GM19397 (cell line): ENCODE measurements around the gene SCAMP1.

Experiments used
- ATAC-seq: cut with Tn5 transposase; IDR thresholded peaks from one replicate; pipeline ENCODE4 v1.9.1; 2021; ENCODE audit warnings: mild to moderate bottlenecking, moderate library complexity; ENCODE audit not compliant: unreplicated experiment

SCAMP1 gene

DNA sequence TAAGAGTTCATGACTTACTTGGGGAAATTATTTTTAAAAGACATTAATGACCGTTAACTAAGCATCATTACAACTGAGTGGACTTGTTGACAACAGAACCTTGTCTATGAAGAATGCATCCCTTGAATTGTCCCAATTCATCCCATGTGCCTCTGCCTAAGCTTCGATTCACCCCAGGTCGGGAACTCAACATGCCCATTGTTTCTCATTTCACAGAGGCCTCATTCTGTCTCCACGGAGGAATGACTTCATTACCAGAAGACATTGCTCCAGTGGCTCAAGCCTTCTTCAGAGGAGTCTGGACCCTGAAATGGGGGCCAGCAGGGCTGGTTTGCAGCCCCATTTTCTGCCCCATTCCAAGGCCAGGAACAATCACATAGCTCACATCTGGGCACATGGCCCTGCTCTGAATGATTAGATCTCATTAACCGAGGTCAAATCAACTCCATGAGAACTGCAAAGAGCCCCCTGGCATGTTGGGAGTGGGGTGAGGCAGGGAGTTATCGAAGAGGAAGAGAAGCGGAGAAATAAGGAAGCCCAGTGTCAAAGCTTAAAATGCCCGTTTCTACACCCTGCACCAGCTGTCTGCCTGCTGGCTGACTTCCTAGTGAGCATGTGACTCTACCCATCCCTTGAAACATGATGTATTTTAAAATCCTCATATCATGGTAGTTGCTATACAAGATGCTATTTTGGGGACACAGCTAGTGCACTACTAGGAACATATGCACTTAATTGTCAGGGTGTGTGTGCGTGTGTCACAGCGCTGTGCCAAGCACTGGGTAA lies 150.9 kb downstream of the SCAMP1 start:
- ATAC-seq, result no peak

DNA sequence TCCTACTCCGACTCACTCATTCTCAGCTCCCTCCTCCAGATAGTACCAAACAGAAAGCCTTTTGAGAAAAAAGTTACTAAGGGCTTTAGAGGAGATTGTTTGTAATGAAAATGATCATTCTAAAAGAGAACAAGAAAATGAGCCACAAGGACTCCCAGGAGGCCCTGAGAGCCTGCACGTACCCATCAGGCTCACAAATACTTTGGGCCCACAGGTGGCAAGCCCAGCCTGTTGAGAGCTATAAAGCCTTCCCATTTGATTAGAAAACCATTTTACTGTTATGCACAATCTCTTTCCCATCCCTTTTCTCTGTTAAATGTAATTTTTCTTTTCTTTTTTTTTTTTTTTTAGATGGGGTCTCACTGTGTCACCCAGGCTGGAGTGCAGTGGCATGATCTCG lies 152.0 kb downstream of the SCAMP1 start:
- no peak for ATAC-seq

DNA sequence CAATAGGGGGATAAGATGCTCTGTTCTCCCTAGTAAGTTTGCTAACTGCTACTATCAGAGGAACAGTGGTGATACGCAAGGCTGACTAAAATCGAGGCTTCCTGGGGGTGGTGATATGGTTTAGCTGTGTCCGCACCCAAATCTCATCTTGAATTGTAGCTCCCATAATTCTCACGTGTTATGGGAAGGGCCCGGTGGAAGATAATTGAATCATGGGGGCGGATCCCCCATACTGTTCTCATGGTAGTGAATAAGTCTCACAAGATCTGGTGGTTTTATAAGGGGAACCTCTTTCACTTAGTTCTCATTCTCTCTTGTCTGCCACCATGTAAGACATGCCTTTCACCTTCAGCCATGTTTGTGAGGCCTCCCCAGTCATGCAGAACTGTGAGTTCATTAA lies 153.0 kb downstream of the SCAMP1 start:
- no peak for ATAC-seq

DNA sequence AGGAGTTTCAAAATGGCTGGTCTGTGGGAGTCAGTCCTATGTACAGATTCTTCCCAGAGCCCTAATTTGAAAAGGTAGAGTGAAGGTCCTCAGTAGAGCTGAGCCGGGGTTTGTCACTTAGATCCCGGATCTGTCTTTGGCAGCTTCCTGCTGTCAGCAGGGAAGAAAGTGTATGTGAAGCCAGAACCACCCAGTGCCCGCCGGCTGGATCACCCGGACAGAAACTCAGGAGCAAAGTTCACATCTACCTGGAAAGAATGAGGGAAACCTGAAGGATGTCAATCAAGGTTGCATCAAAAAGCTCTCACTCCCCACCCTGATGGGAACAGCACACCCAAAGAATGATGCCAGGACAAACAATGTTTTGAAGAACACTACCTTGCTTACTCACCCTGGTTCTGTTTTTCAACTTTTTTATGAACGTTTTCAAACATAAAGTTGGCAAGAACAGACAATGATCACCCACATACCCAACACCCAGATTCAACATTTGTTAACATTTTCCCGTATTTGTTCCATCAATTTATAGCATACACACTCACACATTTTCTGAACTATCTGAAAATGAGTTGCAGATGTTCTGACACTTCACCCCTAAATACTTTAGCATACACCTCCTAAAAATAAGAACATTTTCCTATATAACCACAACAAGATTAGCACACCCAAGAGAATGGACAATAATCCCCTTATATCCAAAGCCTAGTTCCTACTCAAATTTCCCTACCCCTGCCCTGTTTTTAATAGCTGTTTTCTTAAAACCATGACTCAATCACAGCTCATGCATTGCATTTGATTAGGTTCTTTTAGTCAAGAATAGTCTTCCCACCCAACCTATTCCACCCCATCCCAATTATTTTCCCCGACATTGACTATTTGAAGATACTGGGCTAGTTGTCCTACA lies 154.3 kb downstream of the SCAMP1 start:
- no peak for ATAC-seq

DNA sequence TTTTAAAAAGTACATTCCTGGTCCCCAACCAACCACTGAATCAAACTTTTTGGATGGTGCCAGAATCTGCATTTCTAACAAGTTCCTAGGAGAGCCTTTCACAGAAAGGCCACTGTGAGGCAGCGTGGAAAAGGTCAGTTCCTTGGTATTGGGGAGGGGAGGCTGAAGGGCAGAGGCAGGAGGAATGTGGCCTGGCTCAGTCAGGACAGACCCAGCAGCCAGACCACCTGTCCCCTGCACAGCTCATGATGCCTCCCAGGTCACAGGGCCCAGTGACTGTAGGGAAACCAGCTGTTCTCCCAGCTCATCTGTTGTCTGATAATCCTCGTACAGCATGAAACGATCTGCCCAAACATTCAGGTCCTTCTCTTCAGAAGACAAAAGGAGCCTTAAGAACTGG lies 155.3 kb downstream of the SCAMP1 start:
- ATAC-seq, result no peak

DNA sequence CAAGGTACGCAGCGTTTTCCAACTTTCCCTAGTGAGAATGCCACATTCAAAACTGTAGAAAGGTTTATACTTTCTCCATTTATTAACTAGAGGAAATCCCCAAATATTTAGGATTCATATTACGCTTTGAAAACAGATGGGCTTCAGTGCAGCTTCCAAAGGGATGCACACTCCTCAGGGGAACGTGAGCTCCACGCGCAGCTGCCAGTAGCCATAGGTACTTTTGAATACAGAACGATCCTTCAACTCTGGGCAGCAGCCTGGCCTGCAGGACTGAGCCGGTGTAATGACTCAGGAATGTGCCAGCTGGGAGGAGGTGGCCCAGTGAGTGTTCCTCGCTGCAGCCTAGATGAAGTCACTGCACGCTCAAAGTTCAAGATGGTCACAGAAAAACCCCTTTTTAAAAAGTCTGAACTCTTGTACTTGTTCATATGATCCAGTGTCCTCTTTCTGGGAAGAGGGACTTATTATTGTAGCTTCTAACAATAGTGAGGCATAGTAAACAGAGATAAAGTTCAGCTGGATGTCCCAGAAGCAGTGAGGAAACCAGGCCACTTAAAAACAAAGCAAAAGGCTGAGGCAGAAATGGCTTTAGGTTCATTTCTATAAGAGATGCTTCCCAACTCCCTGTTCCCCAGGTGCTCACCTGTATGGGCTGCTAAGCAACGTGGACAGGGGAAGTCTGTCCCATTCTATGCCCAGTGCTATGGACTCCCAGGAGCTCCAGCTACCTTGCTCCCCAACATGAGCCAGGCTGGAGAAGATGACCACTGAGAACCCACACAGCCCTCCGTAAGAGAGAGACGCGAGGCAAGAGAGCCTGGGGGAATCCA lies 158.2 kb downstream of the SCAMP1 start:
- no peak for ATAC-seq

DNA sequence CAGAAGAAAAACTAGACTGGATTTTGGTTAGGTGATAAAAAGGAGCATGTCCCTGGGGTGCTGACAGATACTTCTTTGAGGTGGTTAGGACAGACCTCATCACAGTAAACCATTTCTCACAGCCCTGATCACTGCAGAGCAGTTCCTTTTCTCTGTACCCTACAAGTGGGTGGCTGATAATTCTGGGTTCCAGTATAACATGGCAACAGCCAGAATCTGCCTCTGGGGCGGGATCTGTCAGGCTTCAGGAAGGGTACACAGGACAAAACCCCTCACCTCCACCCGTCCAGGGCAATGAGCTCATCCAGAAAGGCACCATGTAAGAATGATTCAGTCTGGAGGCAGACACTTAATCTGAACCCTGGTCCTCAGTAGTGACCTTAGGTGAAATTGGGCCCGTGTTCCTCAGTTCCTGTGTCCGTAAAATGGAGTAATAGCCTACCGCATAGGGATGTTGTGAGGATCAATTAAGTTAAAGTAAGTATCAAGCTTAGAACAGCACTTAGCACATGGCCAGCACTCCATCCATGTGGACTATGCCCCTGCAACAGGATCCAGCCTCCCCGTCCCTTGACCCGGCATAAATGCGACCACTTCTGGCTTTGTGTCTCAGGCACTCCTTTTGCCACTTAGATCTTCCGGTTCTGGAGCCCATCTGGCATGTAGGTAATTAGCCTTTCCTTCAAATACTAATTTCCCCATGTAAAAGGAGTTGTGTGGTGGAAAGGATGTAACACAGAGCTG lies 159.0 kb downstream of the SCAMP1 start:
- ATAC-seq, result no peak

DNA sequence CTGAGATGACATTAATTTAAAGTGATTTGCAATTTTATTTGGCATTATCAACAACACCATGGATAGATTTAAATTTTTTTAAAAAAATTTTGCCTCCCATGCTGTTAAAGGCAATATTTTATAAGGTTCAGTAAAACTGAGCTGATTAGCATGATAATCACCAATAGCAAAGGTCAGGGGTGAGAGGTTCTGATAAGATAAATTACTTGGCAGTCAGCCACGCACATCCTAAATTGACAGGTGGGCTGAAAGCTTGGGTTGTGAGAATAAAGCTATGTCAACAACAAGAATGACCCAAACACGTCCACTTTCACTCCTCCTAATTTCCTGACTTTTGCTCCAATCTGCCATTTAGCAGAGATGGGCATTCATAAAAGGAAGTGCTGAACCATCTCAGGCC lies 161.0 kb downstream of the SCAMP1 start:
- no peak for ATAC-seq

DNA sequence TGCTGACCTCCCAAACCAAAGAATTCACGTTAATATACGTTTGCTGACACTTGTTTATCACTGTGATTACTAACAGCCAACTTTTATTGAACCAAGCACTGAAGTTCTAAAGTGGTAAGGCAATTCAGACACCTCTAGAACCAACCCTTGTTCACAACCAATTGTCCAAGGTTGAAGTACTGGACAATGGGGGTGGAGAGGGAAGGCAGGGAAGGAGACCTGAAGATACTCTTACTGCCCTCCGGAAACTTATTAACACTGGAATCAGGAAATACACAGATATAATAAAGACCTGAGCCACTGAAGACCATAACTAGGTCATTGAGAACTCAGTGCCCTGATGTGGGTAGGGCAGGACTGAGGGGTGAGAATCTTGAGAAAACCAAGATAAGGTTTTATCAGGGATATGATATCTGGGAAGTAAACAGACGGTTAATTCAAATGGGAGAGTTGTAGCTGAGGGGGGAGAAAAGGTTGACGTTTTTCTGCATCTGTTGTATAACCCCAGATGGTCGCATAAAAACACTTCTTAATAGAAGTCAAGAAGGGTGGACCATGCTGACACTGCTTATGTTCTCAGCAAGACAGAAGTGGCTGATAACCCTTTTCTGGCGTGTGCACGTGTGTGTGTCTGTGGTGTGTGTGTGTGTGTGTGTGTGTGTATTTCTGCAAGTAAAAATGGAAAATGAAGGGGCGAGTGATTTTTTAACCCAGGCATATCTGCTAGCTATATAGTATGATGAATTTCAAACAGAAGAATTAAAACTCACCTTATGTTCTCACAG lies 162.3 kb downstream of the SCAMP1 start:
- ATAC-seq, result no peak

DNA sequence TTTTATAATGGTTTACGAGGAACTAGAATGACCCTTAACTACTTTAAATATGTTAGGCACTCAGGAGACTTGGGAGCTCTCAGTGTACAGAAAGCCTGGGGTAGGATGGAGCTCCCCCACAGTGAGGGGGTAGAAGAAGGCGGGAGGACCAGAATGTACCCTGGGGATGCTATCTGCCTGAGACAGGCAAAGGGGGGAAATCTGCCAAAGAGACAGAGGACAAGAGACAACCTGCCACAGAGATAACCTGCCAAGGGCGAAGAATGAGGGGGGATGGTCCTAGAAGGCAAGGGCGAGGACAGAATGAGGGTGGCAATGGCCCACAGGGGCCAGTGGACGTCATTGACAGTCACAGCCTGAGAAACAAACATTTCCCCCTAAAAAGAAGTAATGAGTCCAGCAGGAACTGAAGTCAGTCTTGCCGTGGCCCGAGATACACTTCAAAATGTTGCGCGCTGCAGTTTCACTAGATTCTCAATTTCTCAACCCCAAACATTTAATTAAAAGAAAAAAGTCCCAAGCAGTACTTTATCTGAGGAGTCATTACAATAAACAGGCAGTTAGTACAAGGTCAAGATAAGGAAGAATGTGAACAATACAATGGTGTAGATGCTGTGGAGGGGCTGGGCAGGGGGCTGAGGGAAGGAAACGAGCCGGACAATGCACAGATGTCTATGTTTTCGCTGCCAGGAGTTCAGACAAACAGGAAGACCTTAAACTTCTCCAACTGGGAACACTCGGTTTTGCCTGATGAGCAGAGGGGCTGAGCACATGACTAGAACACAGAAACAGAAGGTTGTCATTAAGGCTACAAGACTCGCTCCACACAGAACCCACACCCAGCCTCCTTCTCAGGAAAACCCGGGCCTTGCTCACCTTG lies 163.1 kb downstream of the SCAMP1 start:
- no peak for ATAC-seq

DNA sequence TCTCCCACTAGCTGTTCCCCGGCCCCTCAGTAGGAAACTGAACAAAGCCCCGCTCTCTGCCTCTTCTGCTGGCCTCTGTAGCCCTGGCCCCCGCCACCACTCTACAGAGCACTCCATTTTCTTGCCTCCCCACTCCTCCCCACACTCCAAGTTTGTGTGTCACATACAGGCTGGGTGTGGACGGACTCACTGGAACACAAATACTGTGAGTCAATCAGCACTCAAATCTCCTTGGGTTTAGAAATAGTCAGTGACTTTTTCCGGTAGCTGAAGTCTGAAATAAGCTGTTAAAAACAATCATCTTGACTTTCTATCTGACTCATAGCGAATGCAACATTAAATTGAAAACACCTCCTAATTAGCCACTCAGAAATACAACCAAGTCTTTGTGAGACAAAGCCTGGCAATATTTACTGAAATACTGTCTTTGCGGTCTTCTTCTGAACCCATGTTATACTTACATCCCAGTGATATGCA lies 165.7 kb downstream of the SCAMP1 start:
- no peak for ATAC-seq

DNA sequence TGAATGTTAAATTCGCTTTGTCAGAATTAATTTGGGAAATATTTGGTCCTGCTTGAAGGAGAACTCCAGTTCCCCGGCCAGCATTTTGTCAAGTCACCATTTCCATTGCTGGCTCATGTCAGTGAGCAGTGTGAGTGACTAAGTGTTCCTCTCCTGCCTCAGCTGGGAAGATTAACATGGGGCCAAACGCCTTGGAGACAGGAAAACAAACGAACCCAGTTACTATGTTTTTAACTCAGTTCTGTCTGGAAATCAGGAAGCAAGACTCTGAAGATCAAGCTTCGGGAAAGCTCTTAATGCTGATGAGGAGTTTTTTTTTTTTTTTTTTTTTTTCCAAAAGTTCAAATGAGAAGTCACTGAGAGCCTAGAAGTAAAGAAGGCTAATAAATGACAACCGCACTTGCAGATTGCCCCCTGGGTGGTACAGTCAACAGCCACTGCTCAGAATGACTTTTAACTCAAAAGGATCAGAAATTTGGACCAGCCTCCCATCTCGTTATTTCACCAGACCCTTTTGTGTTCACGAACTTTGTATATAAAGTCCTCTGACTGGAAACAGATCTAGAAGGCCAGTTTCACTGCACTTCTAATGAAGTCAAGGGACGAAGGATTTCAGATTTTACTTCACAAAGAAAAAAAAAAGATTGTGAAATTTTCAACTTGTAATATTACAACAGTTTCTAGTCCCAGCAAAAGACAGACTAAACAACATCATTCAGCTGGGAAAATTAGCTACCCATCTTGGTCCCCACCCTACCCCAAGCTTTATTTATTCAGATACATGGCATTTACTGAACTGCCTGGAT lies 166.8 kb downstream of the SCAMP1 start:
- no peak for ATAC-seq

DNA sequence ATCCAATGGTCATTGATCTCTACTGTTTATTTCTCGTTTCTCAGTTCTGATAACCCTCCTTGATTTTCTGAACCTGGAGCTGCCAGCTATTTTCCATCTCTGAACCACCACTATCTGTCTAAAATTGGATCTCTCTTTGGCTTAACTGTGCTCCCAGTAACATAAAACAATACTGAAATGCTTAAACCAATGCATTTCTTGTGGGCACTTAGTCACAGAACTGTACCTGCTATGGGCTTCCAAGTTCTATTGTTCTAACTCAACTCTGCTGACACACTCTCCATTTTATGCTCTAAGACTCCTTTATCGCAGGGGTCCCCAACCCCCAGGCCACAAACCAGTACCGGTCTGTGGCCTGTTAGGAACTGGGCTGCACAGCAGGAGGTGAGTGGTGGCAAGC lies 167.5 kb downstream of the SCAMP1 start:
- ATAC-seq, result no peak
